Epithelial cell of umbilical artery (primary cell): ENCODE data around the gene ZDHHC6. TPM values are rescaled to one million over a fixed set of nuclear protein-coding genes. Genes with fewer than 3 reads are reported as not detected.

Source experiments
- total RNA-seq: library from RNA; depleted of rRNA; stranded (reverse); fragments of >200 nt; gene quantifications from 2 replicates; pipeline ENCODE4 v1.2.3, GENCODE V29; 2014

Gene ZDHHC6
- 22.4 and 38.1 TPM in 2 replicates for total RNA-seq

GRCh38 chr10:112446855-112447619 lies at the start of gene ZDHHC6, which contains the start of gene VTI1A:
ZDHHC6 (minus strand) TSS chr10:112446914; CDS start chr10:112445436, 1,478 bp downstream.
VTI1A (plus strand) TSS chr10:112447215; CDS start chr10:112447374, 159 bp downstream.

Other genes with a start within 250 kb of the ZDHHC6 start
- gene TECTB, start 163.5 kb downstream of the ZDHHC6 start, total RNA-seq: not detected in 2 replicates
- 1.3 and 9.1 TPM in 2 replicates for gene ACSL5, start 72.8 kb downstream of the ZDHHC6 start, total RNA-seq
- gene VTI1A, start 301 bp upstream of the ZDHHC6 start, total RNA-seq: 21.1 and 27.9 TPM in 2 replicates